ENCODE data around the gene RAB11FIP4.

DNA sequence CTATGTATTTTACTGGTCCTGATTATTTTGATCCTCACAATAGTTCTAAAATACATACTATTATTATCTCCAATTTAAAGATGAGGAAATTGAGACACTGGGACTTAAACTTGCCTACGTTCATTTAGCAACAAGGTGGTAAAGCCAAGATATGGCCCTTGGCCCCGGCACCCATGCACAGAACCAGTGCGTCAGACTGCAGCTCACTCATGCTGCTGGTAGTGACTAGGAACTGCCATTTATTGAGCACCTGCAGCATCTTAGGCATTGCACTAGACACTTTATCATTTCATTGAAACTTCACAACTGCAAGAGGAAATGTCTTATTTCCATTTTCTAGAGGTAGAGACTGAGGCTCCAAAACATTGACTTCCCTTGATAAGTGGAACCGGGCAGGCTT is 93.3 kb downstream of the RAB11FIP4 start:
- TF ChIP-seq CTCF (IDR thresholded peaks at IDR 0.05) (no peak), POLR2AphosphoS5 (IDR thresholded peaks at IDR 0.05) (no peak)

All from transverse colon (tissue), 4 donors.